Right lobe of liver (tissue), 6 donors: ENCODE data around the gene AKR1C3. TPM values are rescaled to one million over a fixed set of nuclear protein-coding genes. Genes with fewer than 3 reads are reported as not detected.
"Not testable (repeated sequence)": the region's sequence is repeated elsewhere in the genome, so short reads cannot be mapped to it uniquely, and the experiment has no call there.

Experiments used
- ATAC-seq, 4 donors: fragments of 200-7000 bp; cut with Tn5 transposase; one replicate each; pipeline ENCODE4 v1.9.1; 2020; ENCODE audit warnings: mild to moderate bottlenecking in 4 of 4, moderate library complexity in 4 of 4
- DNase-seq, 3 donors: peaks; one replicate each; pipeline ENCODE4 v3.0.0-alpha.2; 2020
- H3K27ac ChIP-seq, 3 donors: fragments of 200-600 bp; one replicate each; pipeline ENCODE4 v1.8.0; 2022
- H3K27me3 ChIP-seq, 2 donors: fragments of 200-600 bp; one replicate each; pipeline ENCODE4 v1.8.0; 2022
- H3K36me3 ChIP-seq, 4 donors: fragments of 200-600 bp; sonication (generic) in 1 of 4; one replicate each; pipeline versions ENCODE4 v1.5.1 to v1.8.0; 2017 to 2022; ENCODE audit warnings: control low read depth in 1 of 4
- H3K4me1 ChIP-seq, 4 donors: fragments of 200-600 bp; sonication (generic) in 1 of 4; one replicate each; pipeline versions ENCODE4 v1.5.1 to v1.8.0; 2017 to 2022; ENCODE audit warnings: control low read depth in 1 of 4
- H3K4me3 ChIP-seq, 3 donors: fragments of 200-600 bp; one replicate each; pipeline ENCODE4 v1.8.0; 2022
- H3K9me3 ChIP-seq, 4 donors: fragments of 200-600 bp; sonication (generic) in 1 of 4; one replicate each; pipeline versions ENCODE4 v1.5.1 to v1.8.0; 2017 to 2022; ENCODE audit warnings: control low read depth in 1 of 4
- POLR2A ChIP-seq: fragments of 450-650 bp; IDR thresholded peaks from one replicate; pipeline ENCODE4 v1.6.1; 2017; ENCODE audit warnings: antibody characterized with exemption, mild to moderate bottlenecking
- WGBS: methylation state at CpG from one replicate; pipeline ENCODE4 v1.1.6; 2018; ENCODE audit warnings: low coverage, low lambda C conversion rate; ENCODE audit not compliant: insufficient coverage; ENCODE audit errors: missing lambda C conversion rate; 5-methylcytosine and 5-hydroxymethylcytosine counted together
- intact Hi-C, 2 donors: fragments of 100-400 bp; cut with DNase I; formaldehyde crosslinking; loops; one replicate each; pipeline versions ENCODE4 v1.11.2 to v1.14.1; 2022
- total RNA-seq, 6 experiments: library from RNA; depleted of rRNA in 2 of 6; stranded (reverse); fragments of >200 nt in 2 of 6; fragmentation: NEBNext Ultra II Directional in 3 of 6; extraction: Animal tissue kit (Norgen Biotek cat#: 25700) in 3 of 6; gene quantifications; one replicate each; pipeline versions ENCODE4 v1.1.0 to v1.2.4, GENCODE V29; 2016 to 2023
- TF ChIP-seq, protein P1 (sequence below), 4 donors: fragments of 200-600 bp in 3 of 4; fragments of 450-650 bp in 1 of 4; IDR thresholded peaks; one replicate each; pipeline versions ENCODE4 v1.5.1 to v1.8.0; 2016 to 2022; ENCODE audit warnings: antibody characterized with exemption in 4 of 4, mild to moderate bottlenecking in 2 of 4
- donor health status: DM: no; HTN: yes; CAD: no.
- donor health status: DM: no; HTN: no; CAD: no.
- donor health status: DM: no; HTN: no; CAD: no.
- donor health status: DM: no; HTN: yes; CAD: no.
- donor health status: DM: no; HTN: yes; CAD: no.

The AKR1C3 gene
- total RNA-seq, 6 experiments from 2014 or later: 169 to 782 (median 334) TPM

DNA sequence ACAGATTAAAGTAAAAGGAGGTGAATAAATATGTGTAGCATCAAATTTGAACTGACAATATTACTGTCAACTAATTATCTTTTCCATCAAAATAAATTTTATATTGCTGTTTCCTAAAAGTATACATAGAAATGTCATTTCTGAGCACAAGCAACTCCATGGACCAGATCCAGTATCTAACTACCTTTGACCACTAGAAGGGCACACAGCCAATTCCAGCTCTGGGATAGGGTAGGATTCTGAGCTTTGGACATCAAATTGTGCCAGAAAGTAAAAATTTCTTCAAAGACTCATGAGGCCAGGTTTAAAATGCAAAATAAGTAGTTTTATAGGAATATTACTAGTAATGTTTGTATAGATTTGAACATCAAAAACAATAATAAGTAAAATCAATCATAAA is 29.7 kb downstream of the AKR1C3 start:
- intact Hi-C loops: no loop called here
- Histone ChIP-seq H3K27ac (peak overlapping the region in 1 of 3 donors; percentile 80), H3K9me3 (no peaks in the 10 kb centered on the region), H3K4me3 (no peak overlapping the region), H3K4me1 (peaks cover 0 to 55% (median 19%) of the 10 kb centered on the region in 4 donors), H3K27me3 (no peaks in the 10 kb centered on the region), H3K36me3 (peaks cover 0 to 24% (median 7%) of the 10 kb centered on the region in 4 donors)
- TF ChIP-seq, protein P1, sequence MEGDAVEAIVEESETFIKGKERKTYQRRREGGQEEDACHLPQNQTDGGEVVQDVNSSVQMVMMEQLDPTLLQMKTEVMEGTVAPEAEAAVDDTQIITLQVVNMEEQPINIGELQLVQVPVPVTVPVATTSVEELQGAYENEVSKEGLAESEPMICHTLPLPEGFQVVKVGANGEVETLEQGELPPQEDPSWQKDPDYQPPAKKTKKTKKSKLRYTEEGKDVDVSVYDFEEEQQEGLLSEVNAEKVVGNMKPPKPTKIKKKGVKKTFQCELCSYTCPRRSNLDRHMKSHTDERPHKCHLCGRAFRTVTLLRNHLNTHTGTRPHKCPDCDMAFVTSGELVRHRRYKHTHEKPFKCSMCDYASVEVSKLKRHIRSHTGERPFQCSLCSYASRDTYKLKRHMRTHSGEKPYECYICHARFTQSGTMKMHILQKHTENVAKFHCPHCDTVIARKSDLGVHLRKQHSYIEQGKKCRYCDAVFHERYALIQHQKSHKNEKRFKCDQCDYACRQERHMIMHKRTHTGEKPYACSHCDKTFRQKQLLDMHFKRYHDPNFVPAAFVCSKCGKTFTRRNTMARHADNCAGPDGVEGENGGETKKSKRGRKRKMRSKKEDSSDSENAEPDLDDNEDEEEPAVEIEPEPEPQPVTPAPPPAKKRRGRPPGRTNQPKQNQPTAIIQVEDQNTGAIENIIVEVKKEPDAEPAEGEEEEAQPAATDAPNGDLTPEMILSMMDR (IDR thresholded peaks at IDR 0.05): no peak
- TF ChIP-seq POLR2A: no peak
- DNase-seq: peak in 2 of 3 donors; percentile 41 to 85
- ATAC-seq: peak; percentile 66 to 84 (median 77)

DNA sequence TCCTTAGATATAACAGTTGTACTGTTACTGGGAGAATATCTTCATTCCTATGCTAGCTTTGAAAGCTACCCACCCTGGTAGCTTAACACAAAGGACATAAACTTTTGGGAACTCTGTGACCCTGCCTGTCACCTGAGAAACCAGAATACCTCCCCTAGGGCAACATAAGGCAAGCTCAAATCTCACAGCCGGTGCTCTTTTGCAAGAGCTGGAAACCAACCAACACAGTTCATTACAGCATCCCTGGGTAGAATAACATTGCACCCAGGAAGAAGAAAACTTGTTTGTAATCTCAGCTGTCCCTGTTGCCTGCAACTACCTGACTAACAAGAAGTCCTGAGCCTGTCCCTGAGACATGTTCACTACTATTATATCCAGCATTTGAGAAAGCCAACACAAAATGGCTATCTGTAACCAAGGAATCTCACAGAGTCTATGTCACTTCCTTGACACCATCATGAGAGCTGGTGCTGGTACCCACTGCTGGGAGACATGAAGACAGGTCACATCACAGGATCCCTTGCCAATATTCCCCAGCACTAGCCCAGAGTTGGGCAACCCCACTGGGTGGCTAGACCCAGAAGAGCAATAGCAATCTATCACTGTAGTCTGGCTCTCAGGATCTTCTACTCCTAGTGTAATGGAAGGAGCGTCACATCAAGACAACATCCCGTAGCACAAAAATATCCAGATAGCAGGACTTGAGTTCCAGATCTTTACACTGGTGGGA is 31.3 kb downstream of the AKR1C3 start:
- peaks cover 0 to 57% (median 19%) of the 10 kb centered on the region in 4 donors for H3K4me1 ChIP-seq
- H3K9me3 ChIP-seq: no peaks in the 10 kb centered on the region
- peak; percentile 82 to 93 (median 88) for ATAC-seq
- DNase-seq: peak; percentile 19 to 79 (median 67)
- H3K36me3 ChIP-seq: peaks cover 0 to 24% (median 7%) of the 10 kb centered on the region in 4 donors
- H3K4me3 ChIP-seq: no peak overlapping the region
- H3K27me3 ChIP-seq: no peaks in the 10 kb centered on the region
- TF ChIP-seq POLR2A: no peak
- TF ChIP-seq, protein P1 (IDR thresholded peaks at IDR 0.05): no peak
- intact Hi-C loops: no loop called here
- peak overlapping the region in 2 of 3 donors; percentile 39 to 80 for H3K27ac ChIP-seq
- WGBS: 74% methylated on average over 3 of the region's 3 CpGs

DNA sequence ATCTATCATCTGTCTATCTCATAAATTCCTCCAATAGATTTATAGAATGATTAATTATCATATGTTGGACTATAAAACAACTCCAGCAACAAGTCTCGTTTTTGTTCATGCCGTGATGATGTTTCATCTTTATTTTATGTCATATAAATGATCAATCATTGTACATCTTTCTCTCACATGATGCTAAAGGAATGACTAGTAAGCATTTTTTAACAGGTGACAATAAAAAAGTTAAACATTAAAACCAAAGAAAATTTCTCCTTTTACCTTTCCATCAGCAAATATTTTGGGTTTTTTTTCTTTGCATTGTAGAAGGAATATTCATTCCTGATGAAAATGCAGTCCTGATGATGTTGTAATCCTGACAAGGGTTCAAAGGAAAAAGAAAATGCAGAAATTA is 41.4 kb downstream of the AKR1C3 start:
- WGBS: 90% methylated on average over 2 of the region's 2 CpGs
- intact Hi-C loops: no loop called here
- DNase-seq (no peak), ATAC-seq (no peak)
- Histone ChIP-seq H3K27ac (no peak overlapping the region), H3K4me3 (no peak overlapping the region), H3K36me3 (peaks cover 0 to 19% (median 0%) of the 10 kb centered on the region in 4 donors), H3K27me3 (no peaks in the 10 kb centered on the region), H3K4me1 (peaks cover 0 to 3% (median 0%) of the 10 kb centered on the region in 4 donors), H3K9me3 (peaks cover 0 to 5% (median 0%) of the 10 kb centered on the region in 4 donors)
- TF ChIP-seq POLR2A: no peak
- TF ChIP-seq, protein P1 (IDR thresholded peaks at IDR 0.05): no peak

DNA sequence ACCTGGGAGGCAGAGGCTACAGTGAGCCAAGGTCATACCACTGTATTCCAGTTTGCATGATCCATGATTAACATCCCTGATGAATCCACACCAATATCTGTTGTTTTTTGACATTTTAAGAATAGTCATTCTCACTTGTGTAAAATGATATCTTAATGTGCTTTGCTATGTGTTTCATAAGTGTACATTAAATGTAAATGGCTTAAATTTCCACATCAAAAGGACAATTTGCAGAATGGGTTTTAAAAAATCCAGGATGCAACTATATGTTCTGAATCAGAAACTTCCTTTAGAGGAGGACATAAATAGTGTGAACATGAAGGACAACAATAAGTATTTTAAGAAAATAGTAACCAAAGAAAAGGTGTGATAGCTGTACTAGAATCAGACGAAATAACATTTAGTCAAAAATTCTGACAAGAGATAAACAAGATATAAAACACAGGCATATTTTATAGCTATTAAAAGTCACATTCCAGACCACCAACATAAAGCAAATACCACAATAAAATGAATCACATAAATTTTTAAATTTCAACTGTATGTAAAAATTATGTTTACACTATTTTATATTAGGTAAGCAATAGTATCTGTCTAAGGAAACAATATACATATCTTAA is 42.4 kb downstream of the AKR1C3 start:
- Histone ChIP-seq H3K27ac (no peak overlapping the region), H3K4me3 (no peak overlapping the region), H3K36me3 (peaks cover 0 to 19% (median 0%) of the 10 kb centered on the region in 4 donors), H3K27me3 (no peaks in the 10 kb centered on the region), H3K9me3 (peaks cover 0 to 5% (median 0%) of the 10 kb centered on the region in 4 donors), H3K4me1 (no peaks in the 10 kb centered on the region)
- ATAC-seq: no peak
- no peak for DNase-seq
- intact Hi-C loops: no loop called here
- TF ChIP-seq POLR2A: no peak
- TF ChIP-seq, protein P1 (IDR thresholded peaks at IDR 0.05): no peak
- 88% methylated on average over 1 of the region's 1 CpG for WGBS

DNA sequence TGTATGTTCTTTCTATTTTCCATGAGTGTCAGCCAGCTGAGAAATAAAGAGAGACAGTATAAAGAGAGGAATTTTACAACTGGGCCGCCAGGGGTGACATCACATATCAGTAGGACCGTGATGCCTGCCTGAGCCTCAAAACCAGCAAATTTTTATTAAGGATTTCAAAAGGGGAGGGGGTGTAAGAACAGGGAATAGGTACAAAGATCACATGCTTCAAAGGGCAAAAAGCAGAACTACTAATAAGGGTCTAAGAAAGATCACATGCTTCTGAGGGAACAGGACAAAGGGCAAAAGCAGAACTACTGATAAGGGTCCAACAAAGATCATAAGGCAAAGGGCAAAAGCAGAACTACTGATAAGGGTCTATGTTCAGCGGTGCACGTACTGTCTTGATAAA is 43.5 kb downstream of the AKR1C3 start:
- Histone ChIP-seq H3K27ac (peak overlapping the region in 1 of 3 donors; percentile 25), H3K36me3 (peaks cover 0 to 15% (median 0%) of the 10 kb centered on the region in 4 donors)
- H3K4me1 ChIP-seq, H3K9me3 ChIP-seq, H3K27me3 ChIP-seq, intact Hi-C loops, H3K4me3 ChIP-seq, ATAC-seq, DNase-seq: not testable (repeated sequence)
- 23% methylated on average over 4 of the region's 4 CpGs for WGBS
